Ovary (tissue), 3 donors: Measurements from ENCODE around the gene DEGS2.

ENCODE experiments used
- EP300 ChIP-seq: sonication (generic); formaldehyde crosslinking; IDR thresholded peaks from one replicate; pipeline ENCODE4 v1.6.1; 2017; ENCODE audit warnings: antibody characterized with exemption
- POLR2A ChIP-seq: fragments of 450-650 bp; IDR thresholded peaks from one replicate; pipeline ENCODE4 v1.6.1; 2017; ENCODE audit warnings: antibody characterized with exemption, mild to moderate bottlenecking, moderate library complexity
- TF ChIP-seq, protein P1 (sequence below), 3 donors: fragments of 450-650 bp in 2 of 3; fragments of 200-600 bp in 1 of 3; IDR thresholded peaks; one replicate each; pipeline versions ENCODE4 v1.5.1 to v1.8.0; 2016 to 2022; ENCODE audit warnings: antibody characterized with exemption in 3 of 3, mild to moderate bottlenecking in 1 of 3
- donor health status: DM: no; HTN: no; CAD: no.

- TF ChIP-seq, protein P1, sequence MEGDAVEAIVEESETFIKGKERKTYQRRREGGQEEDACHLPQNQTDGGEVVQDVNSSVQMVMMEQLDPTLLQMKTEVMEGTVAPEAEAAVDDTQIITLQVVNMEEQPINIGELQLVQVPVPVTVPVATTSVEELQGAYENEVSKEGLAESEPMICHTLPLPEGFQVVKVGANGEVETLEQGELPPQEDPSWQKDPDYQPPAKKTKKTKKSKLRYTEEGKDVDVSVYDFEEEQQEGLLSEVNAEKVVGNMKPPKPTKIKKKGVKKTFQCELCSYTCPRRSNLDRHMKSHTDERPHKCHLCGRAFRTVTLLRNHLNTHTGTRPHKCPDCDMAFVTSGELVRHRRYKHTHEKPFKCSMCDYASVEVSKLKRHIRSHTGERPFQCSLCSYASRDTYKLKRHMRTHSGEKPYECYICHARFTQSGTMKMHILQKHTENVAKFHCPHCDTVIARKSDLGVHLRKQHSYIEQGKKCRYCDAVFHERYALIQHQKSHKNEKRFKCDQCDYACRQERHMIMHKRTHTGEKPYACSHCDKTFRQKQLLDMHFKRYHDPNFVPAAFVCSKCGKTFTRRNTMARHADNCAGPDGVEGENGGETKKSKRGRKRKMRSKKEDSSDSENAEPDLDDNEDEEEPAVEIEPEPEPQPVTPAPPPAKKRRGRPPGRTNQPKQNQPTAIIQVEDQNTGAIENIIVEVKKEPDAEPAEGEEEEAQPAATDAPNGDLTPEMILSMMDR (IDR thresholded peaks at IDR 0.05), result no peak
- no peak for TF ChIP-seq POLR2A
- TF ChIP-seq EP300, result no peak
Measured at GRCh38 chr14:100141098-100141497, 18.3 kb downstream of the DEGS2 start.
